ENCODE data around the gene PERCC1.

GRCh38 chr16:1432388-1433262 lies 1.7 kb downstream of the PERCC1 start:
- TF ChIP-seq POLR2A (IDR thresholded peaks at IDR 0.05) = no peak
- no peak for TF ChIP-seq CTCF (IDR thresholded peaks at IDR 0.05)
